Heart left ventricle (tissue), 13 donors: ENCODE results near the gene DDX6.

Experiments
- POLR2A ChIP-seq, 2 donors: fragments of 450-650 bp; IDR thresholded peaks; one replicate each; pipeline ENCODE4 v1.6.1; 2017; ENCODE audit warnings: antibody characterized with exemption in 2 of 2, mild to moderate bottlenecking in 2 of 2, moderate library complexity in 2 of 2
- TF ChIP-seq, protein P1 (sequence below), 12 donors: fragments of 200-600 bp; sonication (generic) in 4 of 12; IDR thresholded peaks; one replicate each; pipeline versions ENCODE4 v1.5.0 to v1.8.0; 2018 to 2022; ENCODE audit warnings: antibody characterized with exemption in 12 of 12, mild to moderate bottlenecking in 5 of 12
- donor health status: ischemic (EF 13 %, LVEDD 7.1; RV severe dilation, severe dysfunction).
- donor health status: DM: no; HTN: yes; CAD: no.
- donor health status: DM: no; HTN: no; CAD: no.
- donor health status: ischemic (EF 25% LVEDD 6.9; RV normal size, moderate dysfunction).
- donor health status: ischemic (EF 25% LVEDD 5.7; RV mildly dilated, moderate dysfunction).
- donor health status: ischemic (EF 35%, LVEDD 5.7; RV mildly dilated, moderate dysfunction).
- donor health status: nonischemic (EF 11% LVEDD 7.7; RV severe dilation, severe dysfunction).
- donor health status: DM: yes; HTN: yes; CAD: no.
- donor health status: PGD.
- donor health status: ischemic (EF 29% LVEDD 5.4; RV normal size, mild dysfunction).
- donor health status: nonischemic (EF 23%, LVEDD 6.1; RV moderate dilation, normal function).

DNA sequence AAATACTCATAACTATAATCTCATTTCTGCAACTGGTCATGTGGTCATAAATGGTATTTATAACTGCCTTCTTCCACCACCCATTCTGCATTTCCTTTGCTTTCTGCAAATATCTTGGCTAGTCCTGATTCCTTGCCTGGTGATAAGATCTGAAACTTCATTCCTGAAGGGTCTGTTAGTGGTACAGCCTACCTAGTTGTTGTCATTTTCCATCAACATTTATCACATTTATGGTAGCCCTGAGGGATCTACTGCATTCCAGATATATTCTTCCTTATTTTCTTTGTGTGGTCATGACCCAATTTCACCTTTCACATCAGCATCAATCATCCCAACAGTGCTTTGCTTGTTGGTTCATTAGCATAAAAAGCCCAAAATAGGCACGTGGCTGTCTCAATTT is 50.1 kb downstream of the DDX6 start:
- TF ChIP-seq, protein P1, sequence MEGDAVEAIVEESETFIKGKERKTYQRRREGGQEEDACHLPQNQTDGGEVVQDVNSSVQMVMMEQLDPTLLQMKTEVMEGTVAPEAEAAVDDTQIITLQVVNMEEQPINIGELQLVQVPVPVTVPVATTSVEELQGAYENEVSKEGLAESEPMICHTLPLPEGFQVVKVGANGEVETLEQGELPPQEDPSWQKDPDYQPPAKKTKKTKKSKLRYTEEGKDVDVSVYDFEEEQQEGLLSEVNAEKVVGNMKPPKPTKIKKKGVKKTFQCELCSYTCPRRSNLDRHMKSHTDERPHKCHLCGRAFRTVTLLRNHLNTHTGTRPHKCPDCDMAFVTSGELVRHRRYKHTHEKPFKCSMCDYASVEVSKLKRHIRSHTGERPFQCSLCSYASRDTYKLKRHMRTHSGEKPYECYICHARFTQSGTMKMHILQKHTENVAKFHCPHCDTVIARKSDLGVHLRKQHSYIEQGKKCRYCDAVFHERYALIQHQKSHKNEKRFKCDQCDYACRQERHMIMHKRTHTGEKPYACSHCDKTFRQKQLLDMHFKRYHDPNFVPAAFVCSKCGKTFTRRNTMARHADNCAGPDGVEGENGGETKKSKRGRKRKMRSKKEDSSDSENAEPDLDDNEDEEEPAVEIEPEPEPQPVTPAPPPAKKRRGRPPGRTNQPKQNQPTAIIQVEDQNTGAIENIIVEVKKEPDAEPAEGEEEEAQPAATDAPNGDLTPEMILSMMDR (IDR thresholded peaks at IDR 0.05), result no peak
- no peak for TF ChIP-seq POLR2A (IDR thresholded peaks at IDR 0.05)
